ENCODE data around the gene ZSCAN5A. TPM values are rescaled to one million over a fixed set of nuclear protein-coding genes. Genes with fewer than 3 reads are reported as not detected.
"Not testable (repeated sequence)": the region's sequence is repeated elsewhere in the genome, so short reads cannot be mapped to it uniquely, and the experiment has no call there.

Gene ZSCAN5A
- total RNA-seq, 4 donors from 2014 or later: 7.4 to 22.1 (median 17.7) TPM

- no peak overlapping the region for H3K4me3 ChIP-seq (replicated peaks in 1 of 3)
- no peak for DNase-seq
- no peaks in the 10 kb centered on the region for H3K27me3 ChIP-seq
- no peak overlapping the region for H3K27ac ChIP-seq
- WGBS, 2 donors: 93 to 94% methylated on average over 5 of the region's 5 CpGs
- no peaks in the 10 kb centered on the region for H3K9me3 ChIP-seq
- intact Hi-C loops (cut with DNase I): no loop called here
- TF ChIP-seq CTCF (IDR thresholded peaks at IDR 0.05): no peak
- TF ChIP-seq POLR2A (IDR thresholded peaks at IDR 0.05): no peak
- no peaks in the 10 kb centered on the region for H3K4me1 ChIP-seq
- no peaks in the 10 kb centered on the region for H3K36me3 ChIP-seq
Measured at GRCh38 chr19:56263319-56263718, 51.3 kb downstream of the ZSCAN5A start.

- DNase-seq; intact Hi-C loops (cut with DNase I): not testable (repeated sequence)
- 93 to 96% methylated on average over 6 of the region's 6 CpGs for WGBS, 2 donors
Measured at GRCh38 chr19:56261932-56262331, 52.7 kb downstream of the ZSCAN5A start.

GRCh38 chr19:56261145-56261544 lies 53.5 kb downstream of the ZSCAN5A start:
- Histone ChIP-seq H3K4me1 (no peaks in the 10 kb centered on the region), H3K4me3 (replicated peaks in 1 of 3) (no peak overlapping the region), H3K36me3 (no peaks in the 10 kb centered on the region), H3K27ac (no peak overlapping the region), H3K9me3 (no peaks in the 10 kb centered on the region), H3K27me3 (no peaks in the 10 kb centered on the region)
- TF ChIP-seq POLR2A (IDR thresholded peaks at IDR 0.05): no peak
- no peak for TF ChIP-seq CTCF (IDR thresholded peaks at IDR 0.05)
- intact Hi-C loops (cut with DNase I): no loop called here
- DNase-seq: no peak

More at GRCh38 chr19:56261932-56262331, 52.7 kb downstream of the ZSCAN5A start:
- H3K27me3 ChIP-seq; H3K27ac ChIP-seq; H3K9me3 ChIP-seq; H3K4me1 ChIP-seq; H3K4me3 ChIP-seq (replicated peaks in 1 of 3); H3K36me3 ChIP-seq: not testable (repeated sequence)

GRCh38 chr19:56258272-56258671 lies 56.4 kb downstream of the ZSCAN5A start:
- Histone ChIP-seq H3K4me3 (replicated peaks in 1 of 3) (no peak overlapping the region), H3K9me3 (no peaks in the 10 kb centered on the region), H3K27me3 (no peaks in the 10 kb centered on the region), H3K36me3 (no peaks in the 10 kb centered on the region), H3K4me1 (no peaks in the 10 kb centered on the region), H3K27ac (no peak overlapping the region)
- TF ChIP-seq CTCF (IDR thresholded peaks at IDR 0.05) (no peak), POLR2A (IDR thresholded peaks at IDR 0.05) (no peak)
- 84 to 88% methylated on average over 12 of the region's 12 CpGs for WGBS, 2 donors
- intact Hi-C loops (cut with DNase I): no loop called here
- no peak for DNase-seq

GRCh38 chr19:56253737-56254136 lies 60.9 kb downstream of the ZSCAN5A start:
- TF ChIP-seq CTCF (IDR thresholded peaks at IDR 0.05) (peak in 5 of 6 experiments; percentile 2 to 40 (median 18)), POLR2A (IDR thresholded peaks at IDR 0.05) (no peak)
- 66 to 67% methylated on average over 5 of the region's 5 CpGs for WGBS, 2 donors
- H3K9me3 ChIP-seq: no peaks in the 10 kb centered on the region
- H3K27me3 ChIP-seq: no peaks in the 10 kb centered on the region
- H3K36me3 ChIP-seq: no peaks in the 10 kb centered on the region
- no peak overlapping the region for H3K4me3 ChIP-seq (replicated peaks in 1 of 3)
- intact Hi-C loops (cut with DNase I): no loop called here
- no peak for DNase-seq
- H3K27ac ChIP-seq: no peak overlapping the region
- no peaks in the 10 kb centered on the region for H3K4me1 ChIP-seq
